ENCODE results near the gene VAC14. TPM values are rescaled to one million over a fixed set of nuclear protein-coding genes. Genes with fewer than 3 reads are reported as not detected.

Gene VAC14
- total RNA-seq, 1 donor from 2014 or later = 16.1 TPM

- TF ChIP-seq EZH2 (IDR thresholded peaks at IDR 0.05) (no peak), CTCF (IDR thresholded peaks at IDR 0.05) (no peak), EZH2phosphoT487 (IDR thresholded peaks at IDR 0.05) (no peak)
- peaks cover 17% of the 10 kb centered on the region for H3K36me3 Mint-ChIP-seq
- H4K20me1 ChIP-seq (ENCODE audit: low read depth) = no peaks in the 10 kb centered on the region
- peaks cover 9% of the 10 kb centered on the region for H3K4me1 ChIP-seq
- H3F3A ChIP-seq (ENCODE audit: low read depth) = no peaks in the 10 kb centered on the region
- DNase-seq (ENCODE audit: low spot score) = no peak
- no peaks in the 10 kb centered on the region for H3K36me3 ChIP-seq
- H3K9me3 Mint-ChIP-seq = peaks cover 6% of the 10 kb centered on the region
- no peak overlapping the region for H3K27ac ChIP-seq
- no peak overlapping the region for H2AFZ ChIP-seq (replicated peaks)
- peaks cover 13% of the 10 kb centered on the region for H3K4me1 Mint-ChIP-seq
- H3K9ac ChIP-seq = no peak overlapping the region
- H3K4me2 ChIP-seq = no peak overlapping the region
- no peak overlapping the region for H3K27ac Mint-ChIP-seq
- H3K27me3 ChIP-seq = no peaks in the 10 kb centered on the region
- no peaks in the 10 kb centered on the region for H3K9me3 ChIP-seq (ENCODE audit: low read depth)
- H3K4me3 ChIP-seq = no peak overlapping the region
- no peaks in the 10 kb centered on the region for H3K79me2 ChIP-seq (ENCODE audit: low read depth)
- H3K27me3 Mint-ChIP-seq (ENCODE audit: insufficient read depth, low read depth) = no peaks in the 10 kb centered on the region
- no peak overlapping the region for H3K4me3 Mint-ChIP-seq
These were observed 77.2 kb downstream of the VAC14 start for GRCh38 chr16:70723740-70724145.

GRCh38 chr16:70721202-70721963 is 79.6 kb downstream of the VAC14 start:
- Histone ChIP-seq H3K4me1 (peaks cover 9% of the 10 kb centered on the region), H3K79me2 (ENCODE audit: low read depth) (no peaks in the 10 kb centered on the region), H3K4me2 (no peak overlapping the region), H3K27ac (no peak overlapping the region), H3K36me3 (no peaks in the 10 kb centered on the region), H3K9me3 (ENCODE audit: low read depth) (no peaks in the 10 kb centered on the region), H3F3A (ENCODE audit: low read depth) (no peaks in the 10 kb centered on the region), H4K20me1 (ENCODE audit: low read depth) (no peaks in the 10 kb centered on the region), H2AFZ (replicated peaks) (no peak overlapping the region), H3K9ac (no peak overlapping the region), H3K27me3 (no peaks in the 10 kb centered on the region), H3K4me3 (no peak overlapping the region)
- DNase-seq (ENCODE audit: low spot score) = no peak
- Mint-ChIP-seq H3K27ac (no peak overlapping the region), H3K36me3 (peaks cover 19% of the 10 kb centered on the region), H3K9me3 (peaks cover 6% of the 10 kb centered on the region), H3K4me3 (no peak overlapping the region), H3K4me1 (peaks cover 10% of the 10 kb centered on the region), H3K27me3 (ENCODE audit: insufficient read depth, low read depth) (no peaks in the 10 kb centered on the region)
- TF ChIP-seq EZH2 (IDR thresholded peaks at IDR 0.05) (no peak), CTCF (IDR thresholded peaks at IDR 0.05) (no peak), EZH2phosphoT487 (IDR thresholded peaks at IDR 0.05) (no peak)

GRCh38 chr16:70720425-70721201 is 80.3 kb downstream of the VAC14 start:
- Histone ChIP-seq H4K20me1 (ENCODE audit: low read depth) (no peaks in the 10 kb centered on the region), H3K27ac (no peak overlapping the region), H2AFZ (replicated peaks) (no peak overlapping the region), H3K4me1 (peaks cover 7% of the 10 kb centered on the region), H3F3A (ENCODE audit: low read depth) (no peaks in the 10 kb centered on the region), H3K9me3 (ENCODE audit: low read depth) (no peaks in the 10 kb centered on the region), H3K27me3 (no peaks in the 10 kb centered on the region), H3K36me3 (no peaks in the 10 kb centered on the region), H3K4me3 (no peak overlapping the region), H3K9ac (no peak overlapping the region), H3K79me2 (ENCODE audit: low read depth) (no peaks in the 10 kb centered on the region), H3K4me2 (no peak overlapping the region)
- peaks cover 19% of the 10 kb centered on the region for H3K36me3 Mint-ChIP-seq
- peaks cover 11% of the 10 kb centered on the region for H3K4me1 Mint-ChIP-seq
- H3K27me3 Mint-ChIP-seq (ENCODE audit: insufficient read depth, low read depth) = peaks cover 2% of the 10 kb centered on the region
- no peak overlapping the region for H3K4me3 Mint-ChIP-seq
- no peak overlapping the region for H3K27ac Mint-ChIP-seq
- peaks cover 6% of the 10 kb centered on the region for H3K9me3 Mint-ChIP-seq
- no peak for DNase-seq (ENCODE audit: low spot score)
- TF ChIP-seq CTCF (IDR thresholded peaks at IDR 0.05) (no peak), EZH2 (IDR thresholded peaks at IDR 0.05) (no peak), EZH2phosphoT487 (IDR thresholded peaks at IDR 0.05) (no peak)
